WTC11 (cell line): ENCODE measurements around the gene FAM200B. TPM values are rescaled to one million over a fixed set of nuclear protein-coding genes. Genes with fewer than 3 reads are reported as not detected.
A peak's percentile ranks its signal among the peaks of the same experiment; 100 is the strongest.

Experiments used
- CREB1 ChIP-seq: sonication (generic); formaldehyde crosslinking; IDR thresholded peaks from 2 replicates; pipeline ENCODE4 v1.8.0; 2023; ENCODE audit warnings: mild to moderate bottlenecking, missing genetic modification reagents
- CREM ChIP-seq: sonication (generic); formaldehyde crosslinking; IDR thresholded peaks from 2 replicates; pipeline ENCODE4 v1.8.1; 2022; ENCODE audit warnings: mild to moderate bottlenecking, missing genetic modification reagents, moderate library complexity
- ESRRA ChIP-seq: sonication (generic); formaldehyde crosslinking; IDR thresholded peaks from 2 replicates; pipeline ENCODE4 v1.8.1; 2022; ENCODE audit warnings: mild to moderate bottlenecking, missing genetic modification reagents, borderline replicate concordance
- FOXK1 ChIP-seq: sonication (generic); formaldehyde crosslinking; IDR thresholded peaks from 2 replicates; pipeline ENCODE4 v1.8.0; 2022; ENCODE audit warnings: mild to moderate bottlenecking, moderate library complexity, missing genetic modification reagents
- GRHL2 ChIP-seq: fragments of 250-450 bp; sonication (Bioruptor Pico); IDR thresholded peaks from 2 replicates; pipeline ENCODE4 v1.8.0; 2022; ENCODE audit warnings: mild to moderate bottlenecking, moderate library complexity; ENCODE audit not compliant: insufficient replicate concordance, severe bottlenecking
- GTF2I ChIP-seq: fragments of 250-450 bp; sonication (Bioruptor Pico); conservative IDR thresholded peaks from 2 replicates; pipeline ENCODE4 v1.4.0; 2021; ENCODE audit warnings: mild to moderate bottlenecking
- HMGA2 ChIP-seq: fragments of 250-450 bp; sonication (Bioruptor Pico); IDR thresholded peaks from 2 replicates; pipeline ENCODE4 v1.4.0; 2021; ENCODE audit warnings: mild to moderate bottlenecking, moderate library complexity
- IRF2 ChIP-seq: sonication (generic); formaldehyde crosslinking; IDR thresholded peaks from 2 replicates; pipeline ENCODE4 v1.8.0; 2022; ENCODE audit warnings: low read depth, missing genetic modification reagents, borderline replicate concordance
- MXD4 ChIP-seq: fragments of 250-450 bp; sonication (Bioruptor Pico); IDR thresholded peaks from 2 replicates; pipeline ENCODE4 v1.8.0; 2021; ENCODE audit warnings: mild to moderate bottlenecking, moderate library complexity, borderline replicate concordance
- TEAD4 ChIP-seq: sonication (generic); formaldehyde crosslinking; IDR thresholded peaks from 2 replicates; pipeline ENCODE4 v1.8.0; 2022; ENCODE audit warnings: mild to moderate bottlenecking, missing genetic modification reagents
- total RNA-seq: library from RNA; stranded (reverse); gene quantifications from 3 replicates; pipeline ENCODE4 v1.2.3, GENCODE V29; 2021
- TF ChIP-seq, protein P1 (sequence below): sonication (generic); formaldehyde crosslinking; IDR thresholded peaks from 2 replicates; pipeline ENCODE4 v1.8.0; 2023; ENCODE audit warnings: missing genetic modification reagents
- TF ChIP-seq, protein P2 (sequence below): sonication (generic); formaldehyde crosslinking; IDR thresholded peaks from 2 replicates; pipeline ENCODE4 v1.8.1; 2022; ENCODE audit warnings: low read depth, mild to moderate bottlenecking, moderate library complexity, missing genetic modification reagents, borderline replicate concordance
- TF ChIP-seq, protein P3 (sequence below): sonication (generic); formaldehyde crosslinking; IDR thresholded peaks from 2 replicates; pipeline ENCODE4 v1.8.1; 2023; ENCODE audit warnings: mild to moderate bottlenecking, moderate library complexity, missing genetic modification reagents
- TF ChIP-seq, protein P4 (sequence below): sonication (generic); formaldehyde crosslinking; IDR thresholded peaks from 2 replicates; pipeline ENCODE4 v1.8.1; 2023; ENCODE audit warnings: mild to moderate bottlenecking, missing genetic modification reagents, moderate library complexity
- TF ChIP-seq, protein P5 (sequence below): sonication (generic); formaldehyde crosslinking; IDR thresholded peaks from 2 replicates; pipeline ENCODE4 v1.8.0; 2022; ENCODE audit warnings: mild to moderate bottlenecking, missing genetic modification reagents
- TF ChIP-seq, protein P6 (sequence below): sonication (generic); formaldehyde crosslinking; conservative IDR thresholded peaks from 2 replicates; pipeline ENCODE4 v1.8.1; 2023; ENCODE audit warnings: mild to moderate bottlenecking, low read depth, missing genetic modification reagents, moderate library complexity
- TF ChIP-seq, protein P7 (sequence below): sonication (generic); formaldehyde crosslinking; IDR thresholded peaks from 2 replicates; pipeline ENCODE4 v1.8.0; 2022; ENCODE audit warnings: mild to moderate bottlenecking, missing genetic modification reagents
- TF ChIP-seq, protein P8 (sequence below): sonication (generic); formaldehyde crosslinking; IDR thresholded peaks from 2 replicates; pipeline ENCODE4 v1.8.1; 2023; ENCODE audit warnings: mild to moderate bottlenecking, missing genetic modification reagents, borderline replicate concordance
- TF ChIP-seq, protein P9 (sequence below): sonication (generic); formaldehyde crosslinking; IDR thresholded peaks from 2 replicates; pipeline ENCODE4 v1.8.1; 2022; ENCODE audit warnings: low read depth, missing genetic modification reagents, borderline replicate concordance

FAM200B gene
- total RNA-seq, 1 experiment from 2014 or later, result 28.4 TPM

DNA sequence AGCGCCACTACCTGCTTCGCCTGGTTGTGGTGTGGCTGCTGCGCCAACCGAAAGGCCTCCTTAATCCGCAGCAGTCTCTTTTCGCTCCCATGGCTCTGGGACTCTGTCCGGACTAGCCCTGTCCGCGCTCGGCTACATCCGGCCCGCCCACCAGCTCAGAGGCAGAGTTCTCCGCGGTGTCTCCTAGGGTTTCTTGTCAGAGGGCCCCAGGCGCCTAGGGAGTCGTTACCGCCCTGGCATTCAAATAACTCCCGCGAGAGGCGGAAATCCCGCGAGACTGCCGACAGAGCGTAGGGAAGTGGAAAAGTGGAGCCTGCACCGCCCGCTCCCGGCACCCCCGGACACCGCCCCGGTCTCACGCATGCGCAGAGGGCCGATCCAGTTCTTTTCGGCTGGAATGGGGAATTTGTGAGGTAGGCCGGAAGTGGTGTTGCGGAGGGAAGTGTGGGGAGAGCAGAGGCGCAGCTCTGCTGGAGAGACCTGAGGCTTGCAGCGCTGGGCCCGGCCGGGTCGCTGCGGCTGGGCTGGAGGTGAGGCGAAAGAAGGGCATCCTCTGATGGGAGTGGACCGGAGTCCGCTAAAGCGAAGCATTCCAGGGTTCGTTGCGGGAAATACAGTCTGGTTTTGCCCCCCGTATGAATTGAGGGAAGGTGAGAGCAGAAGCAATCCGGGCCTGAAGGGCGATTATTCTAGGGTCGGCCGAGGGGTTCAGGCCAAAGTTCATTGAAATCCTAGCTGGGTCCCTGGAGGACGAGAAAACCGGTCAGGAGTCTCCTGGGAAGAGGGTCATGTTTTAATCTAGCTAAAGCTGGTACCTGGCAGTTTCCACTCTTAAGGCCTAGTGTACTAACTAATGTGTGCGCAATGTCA, at the start of gene FAM200B (continued):
- TF ChIP-seq, protein P1, sequence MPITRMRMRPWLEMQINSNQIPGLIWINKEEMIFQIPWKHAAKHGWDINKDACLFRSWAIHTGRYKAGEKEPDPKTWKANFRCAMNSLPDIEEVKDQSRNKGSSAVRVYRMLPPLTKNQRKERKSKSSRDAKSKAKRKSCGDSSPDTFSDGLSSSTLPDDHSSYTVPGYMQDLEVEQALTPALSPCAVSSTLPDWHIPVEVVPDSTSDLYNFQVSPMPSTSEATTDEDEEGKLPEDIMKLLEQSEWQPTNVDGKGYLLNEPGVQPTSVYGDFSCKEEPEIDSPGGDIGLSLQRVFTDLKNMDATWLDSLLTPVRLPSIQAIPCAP (CRISPR knock-in tag), result no peak
- TF ChIP-seq, protein P2, sequence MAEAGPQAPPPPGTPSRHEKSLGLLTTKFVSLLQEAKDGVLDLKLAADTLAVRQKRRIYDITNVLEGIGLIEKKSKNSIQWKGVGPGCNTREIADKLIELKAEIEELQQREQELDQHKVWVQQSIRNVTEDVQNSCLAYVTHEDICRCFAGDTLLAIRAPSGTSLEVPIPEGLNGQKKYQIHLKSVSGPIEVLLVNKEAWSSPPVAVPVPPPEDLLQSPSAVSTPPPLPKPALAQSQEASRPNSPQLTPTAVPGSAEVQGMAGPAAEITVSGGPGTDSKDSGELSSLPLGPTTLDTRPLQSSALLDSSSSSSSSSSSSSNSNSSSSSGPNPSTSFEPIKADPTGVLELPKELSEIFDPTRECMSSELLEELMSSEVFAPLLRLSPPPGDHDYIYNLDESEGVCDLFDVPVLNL (CRISPR knock-in tag), result peak; percentile 98
- TF ChIP-seq MXD4 (no peak), GTF2I (CRISPR knock-in tag) (no peak), TEAD4 (CRISPR knock-in tag) (0 out of 2 replicates have a peak, but pooled peaks have one; percentile 13), ESRRA (no peak), CREB1 (CRISPR knock-in tag) (no peak), IRF2 (CRISPR knock-in tag) (no peak), HMGA2 (CRISPR knock-in tag) (no peak), GRHL2 (CRISPR knock-in tag) (no peak), CREM (CRISPR knock-in tag) (peak; percentile 66; the same call in 1 of the 2 replicates), FOXK1 (CRISPR knock-in tag) (peak; percentile 45; the same call in 1 of the 2 replicates)
- TF ChIP-seq, protein P3, sequence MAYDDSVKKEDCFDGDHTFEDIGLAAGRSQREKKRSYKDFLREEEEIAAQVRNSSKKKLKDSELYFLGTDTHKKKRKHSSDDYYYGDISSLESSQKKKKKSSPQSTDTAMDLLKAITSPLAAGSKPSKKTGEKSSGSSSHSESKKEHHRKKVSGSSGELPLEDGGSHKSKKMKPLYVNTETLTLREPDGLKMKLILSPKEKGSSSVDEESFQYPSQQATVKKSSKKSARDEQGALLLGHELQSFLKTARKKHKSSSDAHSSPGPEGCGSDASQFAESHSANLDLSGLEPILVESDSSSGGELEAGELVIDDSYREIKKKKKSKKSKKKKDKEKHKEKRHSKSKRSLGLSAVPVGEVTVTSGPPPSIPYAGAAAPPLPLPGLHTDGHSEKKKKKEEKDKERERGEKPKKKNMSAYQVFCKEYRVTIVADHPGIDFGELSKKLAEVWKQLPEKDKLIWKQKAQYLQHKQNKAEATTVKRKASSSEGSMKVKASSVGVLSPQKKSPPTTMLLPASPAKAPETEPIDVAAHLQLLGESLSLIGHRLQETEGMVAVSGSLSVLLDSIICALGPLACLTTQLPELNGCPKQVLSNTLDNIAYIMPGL, result peak; percentile 64; the same call in 1 of the 2 replicates
- TF ChIP-seq, protein P4, sequence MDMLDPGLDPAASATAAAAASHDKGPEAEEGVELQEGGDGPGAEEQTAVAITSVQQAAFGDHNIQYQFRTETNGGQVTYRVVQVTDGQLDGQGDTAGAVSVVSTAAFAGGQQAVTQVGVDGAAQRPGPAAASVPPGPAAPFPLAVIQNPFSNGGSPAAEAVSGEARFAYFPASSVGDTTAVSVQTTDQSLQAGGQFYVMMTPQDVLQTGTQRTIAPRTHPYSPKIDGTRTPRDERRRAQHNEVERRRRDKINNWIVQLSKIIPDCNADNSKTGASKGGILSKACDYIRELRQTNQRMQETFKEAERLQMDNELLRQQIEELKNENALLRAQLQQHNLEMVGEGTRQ, result no peak
- TF ChIP-seq, protein P5, sequence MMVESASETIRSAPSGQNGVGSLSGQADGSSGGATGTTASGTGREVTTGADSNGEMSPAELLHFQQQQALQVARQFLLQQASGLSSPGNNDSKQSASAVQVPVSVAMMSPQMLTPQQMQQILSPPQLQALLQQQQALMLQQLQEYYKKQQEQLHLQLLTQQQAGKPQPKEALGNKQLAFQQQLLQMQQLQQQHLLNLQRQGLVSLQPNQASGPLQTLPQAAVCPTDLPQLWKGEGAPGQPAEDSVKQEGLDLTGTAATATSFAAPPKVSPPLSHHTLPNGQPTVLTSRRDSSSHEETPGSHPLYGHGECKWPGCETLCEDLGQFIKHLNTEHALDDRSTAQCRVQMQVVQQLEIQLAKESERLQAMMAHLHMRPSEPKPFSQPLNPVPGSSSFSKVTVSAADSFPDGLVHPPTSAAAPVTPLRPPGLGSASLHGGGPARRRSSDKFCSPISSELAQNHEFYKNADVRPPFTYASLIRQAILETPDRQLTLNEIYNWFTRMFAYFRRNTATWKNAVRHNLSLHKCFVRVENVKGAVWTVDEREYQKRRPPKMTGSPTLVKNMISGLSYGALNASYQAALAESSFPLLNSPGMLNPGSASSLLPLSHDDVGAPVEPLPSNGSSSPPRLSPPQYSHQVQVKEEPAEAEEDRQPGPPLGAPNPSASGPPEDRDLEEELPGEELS (CRISPR knock-in tag), result no peak
- TF ChIP-seq, protein P6, sequence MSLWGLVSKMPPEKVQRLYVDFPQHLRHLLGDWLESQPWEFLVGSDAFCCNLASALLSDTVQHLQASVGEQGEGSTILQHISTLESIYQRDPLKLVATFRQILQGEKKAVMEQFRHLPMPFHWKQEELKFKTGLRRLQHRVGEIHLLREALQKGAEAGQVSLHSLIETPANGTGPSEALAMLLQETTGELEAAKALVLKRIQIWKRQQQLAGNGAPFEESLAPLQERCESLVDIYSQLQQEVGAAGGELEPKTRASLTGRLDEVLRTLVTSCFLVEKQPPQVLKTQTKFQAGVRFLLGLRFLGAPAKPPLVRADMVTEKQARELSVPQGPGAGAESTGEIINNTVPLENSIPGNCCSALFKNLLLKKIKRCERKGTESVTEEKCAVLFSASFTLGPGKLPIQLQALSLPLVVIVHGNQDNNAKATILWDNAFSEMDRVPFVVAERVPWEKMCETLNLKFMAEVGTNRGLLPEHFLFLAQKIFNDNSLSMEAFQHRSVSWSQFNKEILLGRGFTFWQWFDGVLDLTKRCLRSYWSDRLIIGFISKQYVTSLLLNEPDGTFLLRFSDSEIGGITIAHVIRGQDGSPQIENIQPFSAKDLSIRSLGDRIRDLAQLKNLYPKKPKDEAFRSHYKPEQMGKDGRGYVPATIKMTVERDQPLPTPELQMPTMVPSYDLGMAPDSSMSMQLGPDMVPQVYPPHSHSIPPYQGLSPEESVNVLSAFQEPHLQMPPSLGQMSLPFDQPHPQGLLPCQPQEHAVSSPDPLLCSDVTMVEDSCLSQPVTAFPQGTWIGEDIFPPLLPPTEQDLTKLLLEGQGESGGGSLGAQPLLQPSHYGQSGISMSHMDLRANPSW (CRISPR knock-in tag), result no peak
- TF ChIP-seq, protein P7, sequence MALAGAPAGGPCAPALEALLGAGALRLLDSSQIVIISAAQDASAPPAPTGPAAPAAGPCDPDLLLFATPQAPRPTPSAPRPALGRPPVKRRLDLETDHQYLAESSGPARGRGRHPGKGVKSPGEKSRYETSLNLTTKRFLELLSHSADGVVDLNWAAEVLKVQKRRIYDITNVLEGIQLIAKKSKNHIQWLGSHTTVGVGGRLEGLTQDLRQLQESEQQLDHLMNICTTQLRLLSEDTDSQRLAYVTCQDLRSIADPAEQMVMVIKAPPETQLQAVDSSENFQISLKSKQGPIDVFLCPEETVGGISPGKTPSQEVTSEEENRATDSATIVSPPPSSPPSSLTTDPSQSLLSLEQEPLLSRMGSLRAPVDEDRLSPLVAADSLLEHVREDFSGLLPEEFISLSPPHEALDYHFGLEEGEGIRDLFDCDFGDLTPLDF (CRISPR knock-in tag), result no peak
- TF ChIP-seq, protein P8, sequence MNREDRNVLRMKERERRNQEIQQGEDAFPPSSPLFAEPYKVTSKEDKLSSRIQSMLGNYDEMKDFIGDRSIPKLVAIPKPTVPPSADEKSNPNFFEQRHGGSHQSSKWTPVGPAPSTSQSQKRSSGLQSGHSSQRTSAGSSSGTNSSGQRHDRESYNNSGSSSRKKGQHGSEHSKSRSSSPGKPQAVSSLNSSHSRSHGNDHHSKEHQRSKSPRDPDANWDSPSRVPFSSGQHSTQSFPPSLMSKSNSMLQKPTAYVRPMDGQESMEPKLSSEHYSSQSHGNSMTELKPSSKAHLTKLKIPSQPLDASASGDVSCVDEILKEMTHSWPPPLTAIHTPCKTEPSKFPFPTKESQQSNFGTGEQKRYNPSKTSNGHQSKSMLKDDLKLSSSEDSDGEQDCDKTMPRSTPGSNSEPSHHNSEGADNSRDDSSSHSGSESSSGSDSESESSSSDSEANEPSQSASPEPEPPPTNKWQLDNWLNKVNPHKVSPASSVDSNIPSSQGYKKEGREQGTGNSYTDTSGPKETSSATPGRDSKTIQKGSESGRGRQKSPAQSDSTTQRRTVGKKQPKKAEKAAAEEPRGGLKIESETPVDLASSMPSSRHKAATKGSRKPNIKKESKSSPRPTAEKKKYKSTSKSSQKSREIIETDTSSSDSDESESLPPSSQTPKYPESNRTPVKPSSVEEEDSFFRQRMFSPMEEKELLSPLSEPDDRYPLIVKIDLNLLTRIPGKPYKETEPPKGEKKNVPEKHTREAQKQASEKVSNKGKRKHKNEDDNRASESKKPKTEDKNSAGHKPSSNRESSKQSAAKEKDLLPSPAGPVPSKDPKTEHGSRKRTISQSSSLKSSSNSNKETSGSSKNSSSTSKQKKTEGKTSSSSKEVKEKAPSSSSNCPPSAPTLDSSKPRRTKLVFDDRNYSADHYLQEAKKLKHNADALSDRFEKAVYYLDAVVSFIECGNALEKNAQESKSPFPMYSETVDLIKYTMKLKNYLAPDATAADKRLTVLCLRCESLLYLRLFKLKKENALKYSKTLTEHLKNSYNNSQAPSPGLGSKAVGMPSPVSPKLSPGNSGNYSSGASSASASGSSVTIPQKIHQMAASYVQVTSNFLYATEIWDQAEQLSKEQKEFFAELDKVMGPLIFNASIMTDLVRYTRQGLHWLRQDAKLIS (CRISPR knock-in tag), result peak; percentile 67; the same call in 1 of the 2 replicates
- TF ChIP-seq, protein P9, sequence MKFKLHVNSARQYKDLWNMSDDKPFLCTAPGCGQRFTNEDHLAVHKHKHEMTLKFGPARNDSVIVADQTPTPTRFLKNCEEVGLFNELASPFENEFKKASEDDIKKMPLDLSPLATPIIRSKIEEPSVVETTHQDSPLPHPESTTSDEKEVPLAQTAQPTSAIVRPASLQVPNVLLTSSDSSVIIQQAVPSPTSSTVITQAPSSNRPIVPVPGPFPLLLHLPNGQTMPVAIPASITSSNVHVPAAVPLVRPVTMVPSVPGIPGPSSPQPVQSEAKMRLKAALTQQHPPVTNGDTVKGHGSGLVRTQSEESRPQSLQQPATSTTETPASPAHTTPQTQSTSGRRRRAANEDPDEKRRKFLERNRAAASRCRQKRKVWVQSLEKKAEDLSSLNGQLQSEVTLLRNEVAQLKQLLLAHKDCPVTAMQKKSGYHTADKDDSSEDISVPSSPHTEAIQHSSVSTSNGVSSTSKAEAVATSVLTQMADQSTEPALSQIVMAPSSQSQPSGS, result no peak
